GM12864 (cell line): ENCODE data around the gene THAP4.
"Not testable (repeated sequence)": the region's sequence is repeated elsewhere in the genome, so short reads cannot be mapped to it uniquely, and the experiment has no call there.

ENCODE experiments used
- DNase-seq: peaks from one replicate; pipeline ENCODE4 v3.0.0-alpha.2; 2011; ENCODE audit warnings: low read depth
- H3K4me3 ChIP-seq: 2 replicates; pipeline ENCODE4 v1.5.1; 2011; ENCODE audit warnings: mild to moderate bottlenecking, low read depth, low read length, control low read depth
- TF ChIP-seq, protein P1 (sequence below): IDR thresholded peaks from 2 replicates; pipeline ENCODE4 v1.5.1; 2011; ENCODE audit warnings: low read depth, mild to moderate bottlenecking, moderate library complexity, low read length, control low read depth, inconsistent platforms; ENCODE audit errors: missing control alignments

The THAP4 gene

DNA sequence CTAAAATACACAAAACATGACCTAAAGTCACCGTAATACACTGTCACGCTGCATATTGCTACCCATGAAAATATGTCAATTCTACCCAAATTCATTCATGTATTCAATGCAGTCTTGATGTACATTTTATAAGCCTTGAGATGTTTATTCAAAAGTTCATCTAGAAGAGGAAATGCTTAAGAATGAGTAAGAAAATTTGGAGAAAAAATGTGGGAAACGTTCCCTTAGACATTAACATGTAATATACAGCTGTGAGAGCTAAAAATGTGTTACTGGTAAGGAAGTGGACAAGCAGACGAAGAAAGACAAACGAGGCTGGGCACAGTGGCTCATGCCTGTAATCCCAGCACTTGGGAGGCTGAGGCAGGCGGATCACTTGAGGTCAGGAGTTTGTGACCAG lies 37.3 kb downstream of the THAP4 start:
- TF ChIP-seq, protein P1, sequence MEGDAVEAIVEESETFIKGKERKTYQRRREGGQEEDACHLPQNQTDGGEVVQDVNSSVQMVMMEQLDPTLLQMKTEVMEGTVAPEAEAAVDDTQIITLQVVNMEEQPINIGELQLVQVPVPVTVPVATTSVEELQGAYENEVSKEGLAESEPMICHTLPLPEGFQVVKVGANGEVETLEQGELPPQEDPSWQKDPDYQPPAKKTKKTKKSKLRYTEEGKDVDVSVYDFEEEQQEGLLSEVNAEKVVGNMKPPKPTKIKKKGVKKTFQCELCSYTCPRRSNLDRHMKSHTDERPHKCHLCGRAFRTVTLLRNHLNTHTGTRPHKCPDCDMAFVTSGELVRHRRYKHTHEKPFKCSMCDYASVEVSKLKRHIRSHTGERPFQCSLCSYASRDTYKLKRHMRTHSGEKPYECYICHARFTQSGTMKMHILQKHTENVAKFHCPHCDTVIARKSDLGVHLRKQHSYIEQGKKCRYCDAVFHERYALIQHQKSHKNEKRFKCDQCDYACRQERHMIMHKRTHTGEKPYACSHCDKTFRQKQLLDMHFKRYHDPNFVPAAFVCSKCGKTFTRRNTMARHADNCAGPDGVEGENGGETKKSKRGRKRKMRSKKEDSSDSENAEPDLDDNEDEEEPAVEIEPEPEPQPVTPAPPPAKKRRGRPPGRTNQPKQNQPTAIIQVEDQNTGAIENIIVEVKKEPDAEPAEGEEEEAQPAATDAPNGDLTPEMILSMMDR: no peak
- H3K4me3 ChIP-seq: no peak overlapping the region
- DNase-seq: no peak

- TF ChIP-seq, protein P1: no peak
- no peak overlapping the region for H3K4me3 ChIP-seq
- DNase-seq: no peak
Measured at GRCh38 chr2:241598487-241598886, 38.5 kb downstream of the THAP4 start.

DNA sequence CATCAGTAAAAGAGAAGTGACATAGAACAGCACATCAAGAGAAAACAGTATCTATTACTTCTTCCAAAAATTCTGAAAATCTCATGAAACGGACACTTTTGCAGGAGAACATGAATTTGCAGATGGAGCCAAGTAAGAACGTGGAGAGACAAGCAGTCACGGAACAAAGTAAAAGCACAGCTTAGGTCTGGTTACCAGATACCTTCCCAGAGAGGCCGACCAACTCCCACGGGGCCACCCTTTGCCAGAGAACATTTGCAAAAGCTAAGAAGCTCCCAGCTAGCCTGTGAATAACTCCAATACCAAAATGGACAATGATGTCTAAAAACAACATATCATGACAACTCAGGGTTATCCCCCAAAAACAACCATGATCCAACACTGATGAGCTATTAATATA lies 38.9 kb downstream of the THAP4 start:
- H3K4me3 ChIP-seq: no peak overlapping the region
- no peak for DNase-seq
- TF ChIP-seq, protein P1: no peak

DNA sequence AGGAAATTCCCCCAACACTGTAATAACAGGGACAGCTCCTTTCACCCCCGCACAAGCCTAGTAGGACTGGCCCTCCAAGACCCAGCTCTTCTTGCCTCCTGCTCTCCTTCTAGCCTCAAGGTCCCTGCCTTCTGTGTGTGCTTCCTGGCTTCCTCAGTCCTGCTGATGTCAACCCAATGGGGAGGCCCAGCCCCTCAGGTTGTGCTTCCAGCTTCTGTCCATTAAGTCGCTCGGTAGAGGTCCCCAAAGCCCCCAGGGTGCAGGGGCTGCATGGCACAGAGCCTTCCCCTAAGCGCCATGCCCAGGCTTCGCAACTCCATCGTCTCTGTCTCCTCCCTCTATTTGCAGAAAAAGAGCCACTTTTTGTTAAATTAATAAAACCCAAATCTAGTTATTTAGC lies 39.4 kb downstream of the THAP4 start:
- H3K4me3 ChIP-seq: no peak overlapping the region
- no peak for DNase-seq
- TF ChIP-seq, protein P1: no peak

- DNase-seq: no peak
- TF ChIP-seq, protein P1: peak; percentile 51
- no peak overlapping the region for H3K4me3 ChIP-seq
Measured at GRCh38 chr2:241595600-241596140, 41.3 kb downstream of the THAP4 start.

DNA sequence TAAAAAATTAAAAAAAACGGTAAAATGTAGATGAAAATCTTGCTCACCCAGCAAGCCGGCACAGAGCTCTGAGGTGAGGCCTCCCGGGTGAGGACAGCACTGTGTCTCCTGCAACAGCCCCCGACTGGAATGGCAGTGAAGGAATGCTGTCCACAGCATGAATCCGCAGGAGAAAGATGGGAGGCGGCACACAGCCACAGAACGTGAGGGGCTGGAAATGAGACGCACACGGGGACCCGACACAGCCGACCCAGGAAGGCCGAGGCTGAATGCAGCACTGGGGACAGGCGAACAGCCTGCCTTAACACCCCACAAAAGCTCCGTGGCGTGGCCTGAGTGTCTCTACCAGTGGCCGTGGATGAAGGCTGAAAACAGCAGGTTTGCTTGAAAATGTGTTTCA lies 43.7 kb downstream of the THAP4 start:
- DNase-seq: no peak
- H3K4me3 ChIP-seq: no peak overlapping the region
- TF ChIP-seq, protein P1: no peak

GRCh38 chr2:241592126-241592845 lies 44.7 kb downstream of the THAP4 start:
- TF ChIP-seq, protein P1: no peak
- H3K4me3 ChIP-seq: no peak overlapping the region
- no peak for DNase-seq

DNA sequence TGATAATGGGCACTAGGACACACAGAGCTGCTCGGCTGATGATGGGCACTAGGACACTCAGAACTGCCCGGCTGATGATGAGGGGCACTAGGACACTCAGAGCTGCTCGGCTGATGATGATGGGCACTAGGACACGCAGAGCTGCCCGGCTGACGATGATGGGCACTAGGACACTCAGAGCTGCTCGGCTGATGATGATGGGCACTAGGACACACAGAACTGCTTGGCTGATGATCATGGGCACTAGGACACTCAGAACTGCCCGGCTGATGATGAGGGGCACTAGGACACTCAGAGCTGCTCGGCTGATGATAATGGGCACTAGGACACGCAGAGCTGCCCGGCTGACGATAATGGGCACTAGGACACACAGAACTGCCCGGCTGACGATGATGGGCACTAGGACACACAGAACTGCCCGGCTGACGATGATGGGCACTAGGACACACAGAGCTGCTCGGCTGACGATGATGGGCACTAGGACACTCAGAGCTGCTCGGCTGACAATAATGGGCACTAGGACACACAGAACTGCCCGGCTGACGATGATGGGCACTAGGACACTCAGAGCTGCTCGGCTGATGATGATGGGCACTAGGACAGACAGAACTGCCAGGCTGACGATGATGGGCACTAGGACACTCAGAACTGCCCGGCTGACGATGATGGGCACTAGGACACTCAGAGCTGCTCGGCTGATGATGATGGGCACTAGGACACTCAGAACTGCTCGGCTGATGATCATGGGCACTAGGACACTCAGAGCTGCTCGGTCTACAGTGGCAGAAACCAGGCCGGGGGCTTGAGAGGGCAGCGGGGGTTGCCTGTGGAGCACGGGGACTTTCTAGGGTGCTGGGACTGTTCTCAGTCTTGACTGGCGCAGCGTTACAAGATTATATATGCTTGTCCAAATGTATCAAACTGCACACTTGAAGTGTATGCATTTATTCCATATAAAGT lies 46.2 kb downstream of the THAP4 start:
- not testable (repeated sequence) for H3K4me3 ChIP-seq, DNase-seq

- not testable (repeated sequence) for H3K4me3 ChIP-seq, DNase-seq
Measured at GRCh38 chr2:241589863-241590262, 47.1 kb downstream of the THAP4 start.
